ENCODE measurements around the gene AASDH. TPM values are rescaled to one million over a fixed set of nuclear protein-coding genes. Genes with fewer than 3 reads are reported as not detected.
A peak's percentile ranks its signal among the peaks of the same experiment; 100 is the strongest.

Gene AASDH
- 10 to 100 TPM in 1 of 3 donors, 1 to 10 TPM in 2; 9.5 to 14.2 (median 9.6) TPM for total RNA-seq
- total RNA-seq (2013) = 29.0 TPM

- Histone ChIP-seq H3K27me3 (ENCODE audit: control insufficient read depth, insufficient read depth, low read length) (no peaks in the 10 kb centered on the region), H3K9me3 (ENCODE audit: control insufficient read depth, insufficient read depth, low read length) (no peaks in the 10 kb centered on the region), H3K4me3 (ENCODE audit: low read length) (peak within 1 kb of the TSS; percentile 73), H3K27ac (ENCODE audit: low read length) (peak within 1 kb of the TSS; percentile 94), H3K36me3 (ENCODE audit: control insufficient read depth, insufficient read depth, low read length) (no peaks in the 10 kb centered on the region), H3K4me1 (ENCODE audit: control insufficient read depth, insufficient read depth, low read length) (peaks cover 11% of the 10 kb centered on the region)
- no peak for TF ChIP-seq CTCF (IDR thresholded peaks at IDR 0.05)
- DNase-seq (peak; percentile 97 to 98), ATAC-seq (peak; percentile 84 to 92 (median 86))
- Mint-ChIP-seq H3K27me3 (ENCODE audit: low read depth in 2 of 2) (no peaks in the 10 kb centered on the region), H3K36me3 (no peaks in the 10 kb centered on the region), H3K27ac (peak within 1 kb of the TSS; percentile 98 to 99), H3K4me1 (peaks cover 24 to 31% of the 10 kb centered on the region in 2 donors), H3K9me3 (no peaks in the 10 kb centered on the region), H3K4me3 (peak within 1 kb of the TSS; percentile 98)
- under 1% methylated on average over 57 of the region's 57 CpGs for WGBS (ENCODE audit: insufficient coverage)
- intact Hi-C loops (cut with micrococcal nuclease) = loop anchor here (1.0 kb wide), 4 partner anchors 49 to 590 kb away; partner anchors contain the start of genes CEP135, NOA1, PAICS and SRP72
Measured at GRCh38 chr4:56387023-56388001, at the start of gene AASDH. TSS of gene AASDH (minus strand) at chr4:56387491. CDS start at chr4:56384299, 3,192 bp downstream.

- peak; percentile 99 for DNase-seq
Measured at GRCh38 chr4:56435140-56435926, 48.0 kb upstream of the AASDH start, which contains the start of gene PPAT. TSS of gene PPAT (minus strand) at chr4:56435615. CDS start at chr4:56435477, 138 bp downstream.

GRCh38 chr4:56434599-56435139 lies 47.4 kb upstream of the AASDH start:
- DNase-seq (no peak), ATAC-seq (no peak)
- no peak for TF ChIP-seq CTCF (IDR thresholded peaks at IDR 0.05)
- H3K4me1 ChIP-seq (ENCODE audit: control insufficient read depth, insufficient read depth, low read length) = peaks cover 18% of the 10 kb centered on the region
- H3K27me3 ChIP-seq (ENCODE audit: control insufficient read depth, insufficient read depth, low read length) = no peaks in the 10 kb centered on the region
- no peaks in the 10 kb centered on the region for H3K9me3 Mint-ChIP-seq
- H3K27me3 Mint-ChIP-seq (ENCODE audit: low read depth in 2 of 2) = no peaks in the 10 kb centered on the region
- H3K36me3 ChIP-seq (ENCODE audit: control insufficient read depth, insufficient read depth, low read length) = no peaks in the 10 kb centered on the region
- peaks cover 26 to 28% of the 10 kb centered on the region in 2 donors for H3K4me1 Mint-ChIP-seq
- intact Hi-C loops (cut with micrococcal nuclease) = loop anchor here (2.0 to 5.0 kb wide), 3 partner anchors 218 to 486 kb away; partner anchors contain the start of genes CEP135 and REST
- WGBS (ENCODE audit: insufficient coverage) = under 1% methylated on average over 15 of the region's 15 CpGs
- peak overlapping the region; percentile 89 to 91 for H3K27ac Mint-ChIP-seq
- H3K36me3 Mint-ChIP-seq = no peaks in the 10 kb centered on the region
- H3K27ac ChIP-seq (ENCODE audit: low read length) = peak overlapping the region; percentile 89
- no peaks in the 10 kb centered on the region for H3K9me3 ChIP-seq (ENCODE audit: control insufficient read depth, insufficient read depth, low read length)
- peak overlapping the region; percentile 97 for H3K4me3 Mint-ChIP-seq
- H3K4me3 ChIP-seq (ENCODE audit: low read length) = peak overlapping the region; percentile 82

More at GRCh38 chr4:56435140-56435926, 48.0 kb upstream of the AASDH start, which contains the start of gene PPAT:
- H3K27me3 Mint-ChIP-seq (ENCODE audit: low read depth in 2 of 2) = no peaks in the 10 kb centered on the region
- peak; percentile 84 to 96 (median 85) for ATAC-seq
- peak within 1 kb of the TSS; percentile 89 to 91 for H3K27ac Mint-ChIP-seq
- peak within 1 kb of the TSS; percentile 97 for H3K4me3 Mint-ChIP-seq
- Histone ChIP-seq H3K27me3 (ENCODE audit: control insufficient read depth, insufficient read depth, low read length) (no peaks in the 10 kb centered on the region), H3K4me3 (ENCODE audit: low read length) (peak within 1 kb of the TSS; percentile 82), H3K4me1 (ENCODE audit: control insufficient read depth, insufficient read depth, low read length) (peaks cover 18% of the 10 kb centered on the region), H3K27ac (ENCODE audit: low read length) (peak within 1 kb of the TSS; percentile 89), H3K36me3 (ENCODE audit: control insufficient read depth, insufficient read depth, low read length) (no peaks in the 10 kb centered on the region), H3K9me3 (ENCODE audit: control insufficient read depth, insufficient read depth, low read length) (no peaks in the 10 kb centered on the region)
- intact Hi-C loops (cut with micrococcal nuclease) = loop anchor here (2.0 to 5.0 kb wide), 3 partner anchors 217 to 487 kb away; partner anchors contain the start of genes CEP135 and REST
- H3K4me1 Mint-ChIP-seq = peaks cover 26 to 28% of the 10 kb centered on the region in 2 donors
- no peak for TF ChIP-seq CTCF (IDR thresholded peaks at IDR 0.05)
- no peaks in the 10 kb centered on the region for H3K36me3 Mint-ChIP-seq
- no peaks in the 10 kb centered on the region for H3K9me3 Mint-ChIP-seq
- WGBS (ENCODE audit: insufficient coverage) = under 1% methylated on average over 61 of the region's 61 CpGs
